ENCODE results near the gene NCOR2. TPM values are rescaled to one million over a fixed set of nuclear protein-coding genes. Genes with fewer than 3 reads are reported as not detected.

Gene NCOR2
- total and polyA plus RNA-seq, 2 of the 8 experiments (the other 6 are each of a cell fraction or from before 2014, with no cell fraction given): 14.8 to 275 TPM

GRCh38 chr12:124603100-124603541 lies 35.7 kb upstream of the NCOR2 start (continued):
- no peak for TF ChIP-seq CHD7 (IDR thresholded peaks at IDR 0.05; ENCODE audit: insufficient replicate concordance, low read length)
- TF ChIP-seq CTBP2 (IDR thresholded peaks at IDR 0.05; ENCODE audit: borderline replicate concordance, insufficient read depth, insufficient read length, low read length): no peak
- TF ChIP-seq SIN3A (conservative IDR thresholded peaks at IDR 0.05 in 1 of 2, IDR thresholded peaks at IDR 0.05 in 1 of 2; ENCODE audit: low read depth in 1 of 2, low read length in 2 of 2): no peak
- TF ChIP-seq EGR1 (IDR thresholded peaks at IDR 0.05; ENCODE audit: borderline replicate concordance, low read depth, low read length): no peak

Data from H1 (cell line).